ENCODE measurements around the gene ANKRD7.

The ANKRD7 gene

GRCh38 chr7:118224521-118224920 lies at the start of gene ANKRD7:
Gene ANKRD7 (plus strand): TSS chr7:118224704. CDS start chr7:118224831, 127 bp downstream.
- no peak for DNase-seq

GRCh38 chr7:118175740-118176139 lies 48.8 kb upstream of the ANKRD7 start:
- no peak for DNase-seq

- DNase-seq = no peak
Observed at GRCh38 chr7:118179191-118179590, 45.3 kb upstream of the ANKRD7 start.

GRCh38 chr7:118182593-118183427 lies 41.7 kb upstream of the ANKRD7 start:
- no peak for DNase-seq

- DNase-seq = no peak
Observed at GRCh38 chr7:118183428-118183785, 41.1 kb upstream of the ANKRD7 start.

GRCh38 chr7:118183786-118184564 lies 40.5 kb upstream of the ANKRD7 start, which contains the start of gene LSM8:
Gene LSM8 (plus strand): TSS chr7:118184164. CDS start chr7:118184224, 60 bp downstream.
- peak; percentile 94 for DNase-seq

GRCh38 chr7:118184565-118184940 lies 40.0 kb upstream of the ANKRD7 start:
- no peak for DNase-seq

GRCh38 chr7:118185163-118185860 lies 39.2 kb upstream of the ANKRD7 start:
- DNase-seq = no peak

- DNase-seq = no peak
Observed at GRCh38 chr7:118186501-118186900, 38.0 kb upstream of the ANKRD7 start.

- no peak for DNase-seq
Observed at GRCh38 chr7:118194571-118194970, 29.9 kb upstream of the ANKRD7 start.

- DNase-seq = no peak
Observed at GRCh38 chr7:118195837-118196474, 28.5 kb upstream of the ANKRD7 start.

GRCh38 chr7:118202061-118202460 lies 22.4 kb upstream of the ANKRD7 start:
- no peak for DNase-seq

GRCh38 chr7:118214051-118214832 lies 10.3 kb upstream of the ANKRD7 start:
- DNase-seq = peak; percentile 37

- no peak for DNase-seq
Observed at GRCh38 chr7:118214833-118215182, 9.7 kb upstream of the ANKRD7 start.

GRCh38 chr7:118217210-118217619 lies 7.3 kb upstream of the ANKRD7 start:
- DNase-seq = no peak

- DNase-seq = no peak
Observed at GRCh38 chr7:118218413-118219156, 5.9 kb upstream of the ANKRD7 start.

GRCh38 chr7:118219157-118219512 lies 5.4 kb upstream of the ANKRD7 start:
- no peak for DNase-seq

- no peak for DNase-seq
Observed at GRCh38 chr7:118220583-118220982, 3.9 kb upstream of the ANKRD7 start.

- no peak for DNase-seq
Observed at GRCh38 chr7:118222591-118222990, 1.9 kb upstream of the ANKRD7 start.

GRCh38 chr7:118232837-118233236 lies 8.3 kb downstream of the ANKRD7 start:
- no peak for DNase-seq

GRCh38 chr7:118233799-118234198 lies 9.3 kb downstream of the ANKRD7 start:
- no peak for DNase-seq

GRCh38 chr7:118239014-118239413 lies 14.5 kb downstream of the ANKRD7 start:
- DNase-seq = no peak
